Adipocyte (in vitro differentiated cells): ENCODE measurements around the gene PDCD11.
"Not testable (repeated sequence)": the region's sequence is repeated elsewhere in the genome, so short reads cannot be mapped to it uniquely, and the experiment has no call there.

Experiments used
- DNase-seq: peaks from one replicate; pipeline ENCODE4 v3.0.0-alpha.2; 2015; ENCODE audit warnings: low read depth
- H3K27me3 ChIP-seq: replicated peaks from 2 replicates; pipeline ENCODE4 v1.7.0; 2013; ENCODE audit warnings: mild to moderate bottlenecking, low read length, moderate library complexity; ENCODE audit not compliant: control insufficient read depth, insufficient read depth
- H3K36me3 ChIP-seq: 2 replicates; pipeline ENCODE4 v1.7.0; 2013; ENCODE audit warnings: low read length, mild to moderate bottlenecking, moderate library complexity; ENCODE audit not compliant: control insufficient read depth, insufficient read depth, severe bottlenecking
- H3K4me1 ChIP-seq: 2 replicates; pipeline ENCODE4 v1.7.0; 2013; ENCODE audit warnings: mild to moderate bottlenecking, low read length, moderate library complexity; ENCODE audit not compliant: control insufficient read depth, insufficient read depth
- H3K4me3 ChIP-seq: 2 replicates; pipeline ENCODE4 v1.7.0; 2013; ENCODE audit warnings: mild to moderate bottlenecking, low read length, moderate library complexity
- H3K9ac ChIP-seq: 2 replicates; pipeline ENCODE4 v1.7.0; 2013; ENCODE audit warnings: mild to moderate bottlenecking, low read length, moderate library complexity
- H3K9me3 ChIP-seq: 2 replicates; pipeline ENCODE4 v1.7.0; 2013; ENCODE audit warnings: mild to moderate bottlenecking, low read length, moderate library complexity; ENCODE audit not compliant: control insufficient read depth

PDCD11 gene

GRCh38 chr10:103480521-103480920, 84.1 kb downstream of the PDCD11 start:
- no peak for DNase-seq

GRCh38 chr10:103481974-103482531, 85.6 kb downstream of the PDCD11 start:
- H3K27me3 ChIP-seq, result no peaks in the 10 kb centered on the region
- peak; percentile 85 for DNase-seq
- H3K4me1 ChIP-seq, result peaks cover 28% of the 10 kb centered on the region
- H3K36me3 ChIP-seq, result no peaks in the 10 kb centered on the region
- no peak overlapping the region for H3K9ac ChIP-seq
- H3K9me3 ChIP-seq, result no peaks in the 10 kb centered on the region
- no peak overlapping the region for H3K4me3 ChIP-seq

More at GRCh38 chr10:103480521-103480920, 84.1 kb downstream of the PDCD11 start:
- no peak overlapping the region for H3K4me3 ChIP-seq
- H3K36me3 ChIP-seq, result no peaks in the 10 kb centered on the region
- H3K9ac ChIP-seq, result peak overlapping the region; percentile 45
- H3K4me1 ChIP-seq, result peaks cover 25% of the 10 kb centered on the region
- H3K9me3 ChIP-seq, result no peaks in the 10 kb centered on the region
- no peaks in the 10 kb centered on the region for H3K27me3 ChIP-seq

DNA sequence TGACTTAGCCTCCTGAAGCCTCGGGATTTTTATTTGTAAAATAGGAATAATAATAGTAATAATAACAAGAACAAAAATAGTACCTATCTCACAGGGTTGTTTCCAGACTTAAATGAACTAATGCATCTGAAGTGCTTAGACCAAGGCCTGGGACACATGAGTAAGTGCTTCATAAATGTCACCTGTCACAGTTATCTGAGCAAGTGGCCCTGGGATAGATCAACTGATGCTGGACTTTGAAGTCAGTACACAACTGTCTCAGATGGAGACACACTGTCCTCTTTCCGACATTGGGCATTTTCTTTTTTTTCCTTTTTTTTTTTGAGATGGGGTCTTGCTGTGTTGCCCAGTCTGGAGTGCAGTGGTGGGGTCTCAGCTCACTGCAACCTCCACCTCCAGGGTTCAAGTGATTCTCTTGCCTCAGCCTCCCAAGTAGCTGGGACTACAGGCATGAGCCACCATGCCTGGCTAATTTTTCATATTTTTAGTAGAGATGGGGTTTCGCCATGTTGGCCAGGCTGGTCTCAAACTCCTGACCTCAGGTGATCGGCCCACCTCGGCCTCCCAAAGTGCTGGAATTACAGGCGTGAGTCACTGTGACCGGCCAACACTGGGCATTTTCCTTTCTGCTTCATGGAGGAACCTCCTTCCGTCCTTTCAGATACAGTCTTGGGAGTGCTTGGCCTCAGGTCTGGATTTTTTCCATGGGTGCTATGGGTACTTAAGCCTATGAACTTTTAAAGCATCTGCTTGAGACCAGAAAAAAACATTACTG, 90.4 kb downstream of the PDCD11 start:
- not testable (repeated sequence) for H3K4me1 ChIP-seq, H3K9me3 ChIP-seq, DNase-seq, H3K9ac ChIP-seq, H3K4me3 ChIP-seq, H3K36me3 ChIP-seq, H3K27me3 ChIP-seq

- Histone ChIP-seq H3K4me1 (peaks cover 8% of the 10 kb centered on the region), H3K27me3 (no peaks in the 10 kb centered on the region), H3K9me3 (no peaks in the 10 kb centered on the region), H3K36me3 (no peaks in the 10 kb centered on the region), H3K9ac (no peak overlapping the region), H3K4me3 (no peak overlapping the region)
- DNase-seq, result no peak
Observed at GRCh38 chr10:103487410-103487708, 90.9 kb downstream of the PDCD11 start.

- Histone ChIP-seq H3K4me3 (no peak overlapping the region), H3K27me3 (peaks cover 17% of the 10 kb centered on the region), H3K36me3 (no peaks in the 10 kb centered on the region), H3K4me1 (peaks cover 12% of the 10 kb centered on the region), H3K9me3 (no peaks in the 10 kb centered on the region), H3K9ac (no peak overlapping the region)
- DNase-seq, result no peak
Observed at GRCh38 chr10:103490986-103491314, 94.5 kb downstream of the PDCD11 start.

DNA sequence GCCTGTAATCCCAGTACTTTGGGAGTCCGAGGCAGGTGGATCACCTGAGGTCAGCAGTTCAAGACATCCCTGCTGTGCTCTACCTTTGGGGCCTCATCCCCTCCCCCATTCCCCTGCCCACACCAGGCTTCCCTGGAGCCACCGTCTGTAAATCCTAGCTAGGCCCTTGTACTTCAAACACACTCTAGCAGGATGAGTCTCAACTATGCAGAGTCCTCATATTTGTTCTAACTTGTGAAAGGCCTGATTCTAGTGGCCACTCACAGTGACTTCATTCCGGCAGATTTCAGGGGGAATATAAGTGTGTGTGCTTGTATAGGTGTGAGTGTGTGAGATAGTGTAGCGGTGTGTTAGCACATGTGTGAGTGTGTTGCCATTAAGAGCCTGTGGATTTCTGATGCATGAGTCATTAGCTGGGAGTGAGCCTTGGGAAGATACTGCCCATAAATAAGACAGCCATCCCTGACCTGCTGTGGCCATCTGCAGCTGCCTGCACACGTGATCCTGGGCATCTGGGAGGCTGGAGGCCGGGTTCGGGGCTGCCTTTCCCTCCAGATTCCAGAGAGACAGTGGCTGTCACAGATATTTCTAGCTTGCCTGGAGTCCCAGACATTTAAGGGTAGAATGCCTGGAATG, 95.4 kb downstream of the PDCD11 start:
- H3K27me3 ChIP-seq, result peaks cover 26% of the 10 kb centered on the region

DNA sequence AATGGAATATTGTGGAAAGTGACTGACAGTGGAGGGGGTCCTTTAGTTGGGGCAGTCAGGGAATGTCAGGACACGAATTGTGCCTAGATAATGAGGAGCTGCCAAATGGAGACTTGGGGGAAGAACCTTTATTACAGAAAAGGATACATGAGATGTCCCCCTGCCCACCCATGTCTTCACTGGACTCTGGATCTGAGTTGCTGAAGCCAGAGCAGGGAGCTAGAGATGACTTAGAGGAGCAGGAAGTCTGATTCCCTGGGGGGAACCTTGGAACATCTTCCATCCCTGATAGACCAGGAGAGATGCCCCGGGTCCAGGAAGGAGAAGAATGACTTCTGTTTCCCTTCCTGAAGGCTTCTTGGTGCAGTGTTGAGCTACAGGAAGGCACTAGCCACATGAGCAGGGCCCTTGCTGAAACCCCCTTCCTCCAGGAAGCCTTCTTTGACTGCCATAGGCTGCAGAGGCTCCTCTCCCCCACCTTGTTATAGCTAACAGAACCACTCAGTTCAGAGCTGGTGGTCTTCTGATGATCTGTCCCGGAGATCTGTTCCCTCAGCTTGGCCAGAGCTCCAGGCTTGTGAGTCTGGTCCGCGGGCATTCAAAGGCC, 96.3 kb downstream of the PDCD11 start:
- DNase-seq, result no peak
- Histone ChIP-seq H3K36me3 (no peaks in the 10 kb centered on the region), H3K9me3 (no peaks in the 10 kb centered on the region), H3K9ac (no peak overlapping the region), H3K4me3 (no peak overlapping the region), H3K27me3 (peaks cover 35% of the 10 kb centered on the region), H3K4me1 (peaks cover 11% of the 10 kb centered on the region)

More for the DNA sequence above, 95.4 kb downstream of the PDCD11 start:
- Histone ChIP-seq H3K4me1 (peaks cover 11% of the 10 kb centered on the region), H3K36me3 (no peaks in the 10 kb centered on the region), H3K9me3 (no peaks in the 10 kb centered on the region), H3K4me3 (no peak overlapping the region), H3K9ac (no peak overlapping the region)
- DNase-seq, result peak; percentile 73

DNA sequence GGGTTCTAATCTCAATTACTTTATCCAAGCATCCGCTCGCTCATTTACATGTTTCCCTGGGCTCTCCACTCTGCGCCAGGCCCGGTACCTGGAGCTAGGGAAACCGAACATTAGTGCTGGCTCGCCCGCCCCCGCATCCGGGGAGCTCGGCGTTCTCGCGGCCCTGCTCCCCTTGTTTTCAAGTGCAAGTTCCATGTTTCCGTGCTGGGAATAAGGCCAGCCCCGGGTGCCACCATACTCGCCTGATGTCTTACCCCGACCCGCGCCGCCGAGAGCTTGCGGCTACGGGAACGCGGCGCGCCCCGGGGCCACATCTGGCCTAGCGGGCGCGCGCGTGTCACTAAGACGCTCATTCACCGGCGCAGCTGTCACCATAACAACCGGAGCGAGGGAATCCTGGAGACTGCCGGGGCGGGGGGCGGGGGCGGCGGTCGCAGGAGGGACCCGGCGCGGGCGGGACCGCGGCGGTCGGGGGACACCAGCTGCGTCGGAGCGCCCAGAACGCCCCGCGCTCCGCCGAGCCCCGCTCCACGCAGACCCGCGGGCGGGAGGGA, 97.0 kb downstream of the PDCD11 start, which contains the start of gene NEURL1:
NEURL1 (plus strand) TSS at position 344 of the 554 bp plus-strand sequence. CDS start 683 bp downstream, outside the sequence.
- Histone ChIP-seq H3K4me1 (peaks cover 11% of the 10 kb centered on the region), H3K9ac (no peak within 1 kb of the TSS), H3K27me3 (peaks cover 37% of the 10 kb centered on the region), H3K4me3 (peak within 1 kb of the TSS; percentile 68), H3K36me3 (no peaks in the 10 kb centered on the region), H3K9me3 (no peaks in the 10 kb centered on the region)
- DNase-seq, result peak; percentile 61

GRCh38 chr10:103493916-103494877, 97.8 kb downstream of the PDCD11 start:
- Histone ChIP-seq H3K9me3 (no peaks in the 10 kb centered on the region), H3K27me3 (peaks cover 44% of the 10 kb centered on the region), H3K36me3 (no peaks in the 10 kb centered on the region), H3K9ac (no peak overlapping the region), H3K4me1 (peaks cover 11% of the 10 kb centered on the region), H3K4me3 (peak overlapping the region; percentile 68)
- peak; percentile 36 for DNase-seq

GRCh38 chr10:103495321-103495720, 98.9 kb downstream of the PDCD11 start:
- H3K4me1 ChIP-seq, result peaks cover 11% of the 10 kb centered on the region
- H3K9me3 ChIP-seq, result no peaks in the 10 kb centered on the region
- no peaks in the 10 kb centered on the region for H3K36me3 ChIP-seq
- no peak overlapping the region for H3K9ac ChIP-seq
- no peak for DNase-seq
- H3K27me3 ChIP-seq, result peaks cover 56% of the 10 kb centered on the region
- no peak overlapping the region for H3K4me3 ChIP-seq
